Gastrocnemius medialis (tissue), 4 donors: ENCODE results near the gene PPP1R14C. TPM values are rescaled to one million over a fixed set of nuclear protein-coding genes. Genes with fewer than 3 reads are reported as not detected.

Source experiments
- ATAC-seq, 2 donors: fragments of 150-250 bp; one replicate each; pipeline ENCODE4 v1.9.1; 2016
- DNase-seq, 2 donors: peaks; one replicate each; pipeline ENCODE4 v3.0.0-alpha.2; 2019
- H3K27ac ChIP-seq, 4 donors: fragments of 200-600 bp; sonication (generic); 1 replicate in 1 of 4; 2 replicates in 3 of 4; pipeline ENCODE4 v1.5.1; 2016 to 2018; ENCODE audit warnings: mild to moderate bottlenecking in 2 of 4, moderate library complexity in 1 of 4
- H3K27me3 ChIP-seq, 3 donors: fragments of 200-600 bp; sonication (generic) in 2 of 3; 1 replicate in 1 of 3; 2 replicates in 2 of 3; pipeline versions ENCODE4 v1.5.1 to v1.6.0; 2016 to 2019; ENCODE audit warnings: mild to moderate bottlenecking in 1 of 3, moderate library complexity in 1 of 3
- H3K36me3 ChIP-seq, 2 donors: fragments of 200-600 bp; sonication (generic) in 1 of 2; one replicate each; pipeline ENCODE4 v1.5.1; 2017 to 2018
- H3K4me1 ChIP-seq, 2 donors: fragments of 200-600 bp; sonication (generic) in 1 of 2; one replicate each; pipeline ENCODE4 v1.5.1; 2016 to 2017; ENCODE audit warnings: mild to moderate bottlenecking in 2 of 2
- H3K4me3 ChIP-seq, 4 donors: fragments of 200-600 bp; sonication (generic) in 3 of 4; 1 replicate in 1 of 4; 2 replicates in 3 of 4; pipeline ENCODE4 v1.5.1; 2016 to 2019; ENCODE audit warnings: mild to moderate bottlenecking in 2 of 4
- H3K9me3 ChIP-seq, 3 donors: fragments of 200-600 bp; sonication (generic) in 2 of 3; 1 replicate in 1 of 3; 2 replicates in 2 of 3; pipeline ENCODE4 v1.5.1; 2016 to 2019
- POLR2A ChIP-seq, 2 donors: fragments of 450-650 bp; IDR thresholded peaks; one replicate each; pipeline ENCODE4 v1.6.1; 2017; ENCODE audit warnings: antibody characterized with exemption in 2 of 2, mild to moderate bottlenecking in 2 of 2, moderate library complexity in 2 of 2
- in situ Hi-C, 4 donors: fragments of 200-750 bp; cut with MboI; loops; one replicate each; pipeline versions ENCODE4 v1.15.0 to v1.8.0; 2017; ENCODE audit warnings: low sequenced_read_pairs in 4 of 4
- intact Hi-C: fragments of 100-400 bp; cut with DNase I; formaldehyde crosslinking; loops from one replicate; pipeline ENCODE4 v1.15.1; 2023; ENCODE audit warnings: low total_unique reads
- total RNA-seq, 4 donors: library from RNA; depleted of rRNA; stranded (reverse); fragments of >200 nt; gene quantifications; one replicate each; pipeline versions ENCODE4 v1.1.0 to v1.2.3, GENCODE V29; 2016
- TF ChIP-seq, protein P1 (sequence below), 5 experiments: fragments of 450-650 bp in 3 of 5; fragments of 200-600 bp in 2 of 5; sonication (generic) in 2 of 5; IDR thresholded peaks in 4 of 5; conservative IDR thresholded peaks in 1 of 5; 1 replicate in 4 of 5; 2 replicates in 1 of 5; pipeline ENCODE4 v1.5.1; 2016 to 2019; ENCODE audit warnings: antibody characterized with exemption in 5 of 5, mild to moderate bottlenecking in 3 of 5, moderate library complexity in 3 of 5

PPP1R14C gene
- total RNA-seq, 4 donors from 2014 or later = 14.9 to 37.0 (median 21.7) TPM

DNA sequence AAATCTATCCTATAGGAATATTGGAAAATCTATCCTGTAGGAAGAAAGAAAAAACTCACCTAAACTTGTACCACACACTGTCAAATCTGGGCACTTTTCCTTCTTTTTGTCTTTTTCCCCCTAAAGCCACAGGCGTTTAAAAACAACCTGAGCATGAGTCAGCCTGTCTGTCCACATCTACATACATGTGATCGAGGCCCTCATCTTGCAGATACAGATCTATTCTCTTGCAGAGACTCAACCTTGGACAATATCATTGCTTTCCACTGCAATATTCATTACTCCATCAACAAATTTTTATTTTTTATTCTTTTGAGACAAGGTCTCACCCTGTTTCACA, 130.1 kb downstream of the PPP1R14C start:
- intact Hi-C loops (no loop called here), in situ Hi-C loops (no loop called here)
- ATAC-seq = no peak
- peaks cover 24 to 36% of the 10 kb centered on the region in 2 donors for H3K4me1 ChIP-seq
- DNase-seq = no peak
- no peaks in the 10 kb centered on the region for H3K36me3 ChIP-seq
- no peak overlapping the region for H3K4me3 ChIP-seq
- H3K27me3 ChIP-seq = no peaks in the 10 kb centered on the region
- H3K9me3 ChIP-seq = no peaks in the 10 kb centered on the region
- TF ChIP-seq, protein P1, sequence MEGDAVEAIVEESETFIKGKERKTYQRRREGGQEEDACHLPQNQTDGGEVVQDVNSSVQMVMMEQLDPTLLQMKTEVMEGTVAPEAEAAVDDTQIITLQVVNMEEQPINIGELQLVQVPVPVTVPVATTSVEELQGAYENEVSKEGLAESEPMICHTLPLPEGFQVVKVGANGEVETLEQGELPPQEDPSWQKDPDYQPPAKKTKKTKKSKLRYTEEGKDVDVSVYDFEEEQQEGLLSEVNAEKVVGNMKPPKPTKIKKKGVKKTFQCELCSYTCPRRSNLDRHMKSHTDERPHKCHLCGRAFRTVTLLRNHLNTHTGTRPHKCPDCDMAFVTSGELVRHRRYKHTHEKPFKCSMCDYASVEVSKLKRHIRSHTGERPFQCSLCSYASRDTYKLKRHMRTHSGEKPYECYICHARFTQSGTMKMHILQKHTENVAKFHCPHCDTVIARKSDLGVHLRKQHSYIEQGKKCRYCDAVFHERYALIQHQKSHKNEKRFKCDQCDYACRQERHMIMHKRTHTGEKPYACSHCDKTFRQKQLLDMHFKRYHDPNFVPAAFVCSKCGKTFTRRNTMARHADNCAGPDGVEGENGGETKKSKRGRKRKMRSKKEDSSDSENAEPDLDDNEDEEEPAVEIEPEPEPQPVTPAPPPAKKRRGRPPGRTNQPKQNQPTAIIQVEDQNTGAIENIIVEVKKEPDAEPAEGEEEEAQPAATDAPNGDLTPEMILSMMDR (IDR thresholded peaks at IDR 0.05 in 4 of 5, conservative IDR thresholded peaks at IDR 0.05 in 1 of 5) = no peak
- TF ChIP-seq POLR2A (IDR thresholded peaks at IDR 0.05) = no peak
- peak overlapping the region in 3 of 4 donors; percentile 34 to 73 (median 66) for H3K27ac ChIP-seq

DNA sequence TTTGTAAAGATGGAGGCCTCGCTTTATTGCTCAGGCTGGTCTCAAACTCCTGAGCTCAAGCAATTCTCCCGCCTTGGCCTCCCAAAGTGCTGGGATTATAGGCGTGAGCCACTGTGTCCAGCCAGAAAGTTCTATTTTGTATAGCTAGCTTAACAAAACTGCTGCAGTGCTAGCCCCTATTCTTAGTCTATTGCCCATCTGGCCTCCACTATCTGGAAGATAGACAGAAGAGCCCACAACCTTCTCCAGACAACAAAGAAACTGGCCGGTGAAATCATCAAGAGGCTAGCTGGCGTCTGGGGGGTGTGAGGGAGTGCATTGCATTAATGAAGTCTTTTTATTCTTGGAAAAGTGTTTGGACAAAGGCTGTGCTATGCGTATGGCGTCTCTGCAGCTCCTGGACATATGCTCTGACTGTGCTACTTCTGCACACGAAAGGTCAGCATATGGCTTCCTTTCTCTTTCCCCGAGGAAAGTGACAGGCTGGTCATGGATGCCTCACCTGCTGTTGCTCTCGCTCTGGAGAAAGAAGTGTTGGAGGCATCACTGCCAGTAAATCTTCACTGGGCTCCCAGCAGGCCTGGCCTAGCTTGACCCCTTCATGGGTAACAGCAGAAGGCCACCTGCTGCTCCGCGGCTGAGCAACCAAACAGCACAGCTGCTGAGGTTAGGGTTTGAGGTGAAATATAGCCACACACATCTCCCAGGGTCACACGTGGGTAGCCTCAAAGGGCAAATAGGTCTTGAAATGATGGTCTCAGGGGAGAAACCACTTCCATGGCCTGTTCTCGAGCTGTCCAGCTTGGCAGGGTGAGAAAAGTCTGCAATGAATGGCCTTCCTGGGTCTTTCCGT, 130.8 kb downstream of the PPP1R14C start:
- Histone ChIP-seq H3K36me3 (no peaks in the 10 kb centered on the region), H3K4me3 (no peak overlapping the region), H3K9me3 (no peaks in the 10 kb centered on the region), H3K27me3 (no peaks in the 10 kb centered on the region), H3K4me1 (peaks cover 18 to 33% of the 10 kb centered on the region in 2 donors), H3K27ac (peak overlapping the region; percentile 42 to 73 (median 54))
- in situ Hi-C loops = no loop called here
- peak; percentile 58 to 84 for DNase-seq
- no peak for TF ChIP-seq POLR2A (IDR thresholded peaks at IDR 0.05)
- ATAC-seq = peak; percentile 62 to 88
- intact Hi-C loops = no loop called here

DNA sequence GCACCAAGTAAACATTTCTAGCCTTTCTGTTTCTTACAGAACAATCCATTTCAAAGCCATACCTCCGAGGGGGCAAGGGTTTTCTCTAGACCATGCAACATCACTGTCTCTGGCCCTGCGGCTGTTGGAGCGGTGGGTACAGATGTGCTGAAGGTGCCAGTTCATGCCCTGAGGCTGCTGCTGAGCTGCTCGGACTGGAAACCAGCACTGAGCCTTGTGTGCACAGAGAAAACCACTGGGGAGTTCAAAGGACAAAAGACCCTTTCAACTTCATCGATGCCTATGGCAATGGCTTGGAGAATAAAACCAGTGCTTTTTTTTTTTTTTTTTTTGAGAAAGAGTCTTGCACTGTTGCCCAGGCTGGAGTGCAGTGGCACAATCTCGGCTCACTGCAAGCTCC, 132.6 kb downstream of the PPP1R14C start:
- in situ Hi-C loops = no loop called here
- Histone ChIP-seq H3K4me1 (peaks cover 18 to 22% of the 10 kb centered on the region in 2 donors), H3K36me3 (no peaks in the 10 kb centered on the region), H3K4me3 (no peak overlapping the region), H3K9me3 (no peaks in the 10 kb centered on the region), H3K27ac (no peak overlapping the region), H3K27me3 (no peaks in the 10 kb centered on the region)
- intact Hi-C loops = no loop called here
- no peak for DNase-seq
- no peak for ATAC-seq
- no peak for TF ChIP-seq POLR2A (IDR thresholded peaks at IDR 0.05)
- TF ChIP-seq, protein P1 (IDR thresholded peaks at IDR 0.05 in 4 of 5, conservative IDR thresholded peaks at IDR 0.05 in 1 of 5) = no peak

DNA sequence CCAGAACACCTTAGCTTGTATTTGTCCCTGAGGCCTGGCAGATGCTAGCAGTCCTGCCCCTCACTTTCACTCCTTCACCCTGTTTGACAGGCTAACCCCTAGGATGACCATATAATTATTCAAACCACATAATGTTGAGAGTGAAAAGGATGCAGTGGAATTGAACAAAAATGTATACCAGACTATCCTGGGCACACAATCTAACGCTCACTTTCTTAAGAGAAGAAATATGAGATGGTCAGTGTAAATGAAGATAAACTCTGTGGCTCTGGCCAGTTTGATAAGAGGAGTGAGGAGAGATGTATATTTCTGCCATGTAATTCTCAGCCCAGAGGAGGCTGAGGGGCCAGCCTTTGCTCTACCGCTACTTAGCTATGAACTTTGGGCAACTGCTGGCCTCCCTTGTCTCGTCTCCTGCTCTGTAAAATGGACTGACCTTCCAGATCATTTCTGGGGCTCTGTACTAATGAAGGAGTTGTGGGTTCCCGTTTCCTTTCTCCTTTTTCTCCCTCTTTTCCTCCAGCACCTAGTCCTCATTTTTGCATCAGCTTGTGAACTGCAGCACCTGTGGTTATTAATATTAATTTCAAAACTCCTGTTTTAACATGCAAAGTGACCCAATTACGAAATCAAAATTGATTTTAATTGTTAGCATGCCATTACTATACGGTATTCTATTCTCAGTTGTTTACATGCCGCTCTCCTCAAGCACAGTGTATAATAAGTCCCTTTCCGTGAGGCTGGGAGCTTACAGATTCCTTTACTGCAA, 133.5 kb downstream of the PPP1R14C start:
- no peaks in the 10 kb centered on the region for H3K9me3 ChIP-seq
- intact Hi-C loops (no loop called here), in situ Hi-C loops (no loop called here)
- H3K4me1 ChIP-seq = peaks cover 14 to 18% of the 10 kb centered on the region in 2 donors
- H3K36me3 ChIP-seq = no peaks in the 10 kb centered on the region
- ATAC-seq (no peak), DNase-seq (no peak)
- no peak overlapping the region for H3K27ac ChIP-seq
- TF ChIP-seq, protein P1 (IDR thresholded peaks at IDR 0.05 in 4 of 5, conservative IDR thresholded peaks at IDR 0.05 in 1 of 5) = no peak
- TF ChIP-seq POLR2A (IDR thresholded peaks at IDR 0.05) = no peak
- no peak overlapping the region for H3K4me3 ChIP-seq
- H3K27me3 ChIP-seq = no peaks in the 10 kb centered on the region
